Pons (tissue), 1 donor: ENCODE measurements around the gene ARHGAP33.

ENCODE experiments used
- DNase-seq: peaks from one replicate; pipeline ENCODE4 v3.0.0-alpha.2; 2016; ENCODE audit warnings: low spot score

ARHGAP33 gene

DNA sequence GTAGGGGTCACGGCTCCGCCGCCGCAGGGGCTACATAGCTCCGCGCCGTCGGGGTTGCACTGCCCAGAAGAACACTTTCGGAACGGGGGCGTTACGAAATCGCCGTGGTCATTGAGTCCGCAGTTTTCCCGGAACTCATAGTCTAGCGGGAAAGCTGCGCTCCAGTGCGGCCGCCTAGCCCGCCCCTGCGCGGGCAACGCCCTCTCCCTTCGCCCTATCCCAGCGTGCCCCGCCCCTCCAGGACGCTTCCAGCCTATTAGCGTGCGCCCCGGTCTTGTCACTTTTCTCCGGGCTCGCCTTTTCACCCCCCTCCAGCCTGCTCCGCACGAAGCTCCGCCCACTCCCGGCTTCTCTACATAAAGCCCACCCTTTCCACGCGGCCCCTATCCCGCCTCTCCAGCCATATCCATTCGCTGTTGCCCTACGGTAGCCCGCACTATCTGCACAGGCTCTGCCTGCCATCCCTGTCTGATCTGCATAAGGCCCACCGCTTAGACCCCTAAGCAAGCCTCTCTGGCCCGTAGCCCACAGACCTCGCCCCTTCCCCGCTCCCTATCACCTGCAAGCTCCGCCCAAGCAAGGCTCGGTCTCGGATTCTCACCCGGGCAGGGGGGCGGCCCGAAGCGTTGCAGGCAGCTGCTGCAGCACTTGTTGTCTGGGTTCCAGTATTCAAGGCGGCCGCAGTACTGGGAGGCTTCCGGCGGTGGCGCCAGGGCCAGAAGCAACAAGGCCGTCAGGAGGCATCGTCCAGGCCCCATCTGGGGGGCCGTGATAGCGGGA is 34.8 kb upstream of the ARHGAP33 start:
- peak; percentile 98 for DNase-seq

DNA sequence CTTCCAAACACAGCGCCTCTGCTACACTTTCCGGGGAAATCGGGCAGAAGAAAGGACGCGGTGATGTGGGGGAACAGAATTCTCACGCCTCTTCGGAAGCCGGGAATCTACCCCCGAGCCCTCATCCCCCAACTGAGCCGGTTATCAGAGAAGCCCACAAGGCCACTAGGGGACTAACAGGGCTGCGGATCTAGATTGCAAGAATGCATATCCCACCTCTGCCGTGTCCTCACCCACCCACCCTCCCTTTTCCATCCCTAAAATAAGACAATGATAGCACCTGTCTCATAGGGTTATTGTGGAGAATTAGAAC is 34.2 kb upstream of the ARHGAP33 start:
- DNase-seq: no peak

DNA sequence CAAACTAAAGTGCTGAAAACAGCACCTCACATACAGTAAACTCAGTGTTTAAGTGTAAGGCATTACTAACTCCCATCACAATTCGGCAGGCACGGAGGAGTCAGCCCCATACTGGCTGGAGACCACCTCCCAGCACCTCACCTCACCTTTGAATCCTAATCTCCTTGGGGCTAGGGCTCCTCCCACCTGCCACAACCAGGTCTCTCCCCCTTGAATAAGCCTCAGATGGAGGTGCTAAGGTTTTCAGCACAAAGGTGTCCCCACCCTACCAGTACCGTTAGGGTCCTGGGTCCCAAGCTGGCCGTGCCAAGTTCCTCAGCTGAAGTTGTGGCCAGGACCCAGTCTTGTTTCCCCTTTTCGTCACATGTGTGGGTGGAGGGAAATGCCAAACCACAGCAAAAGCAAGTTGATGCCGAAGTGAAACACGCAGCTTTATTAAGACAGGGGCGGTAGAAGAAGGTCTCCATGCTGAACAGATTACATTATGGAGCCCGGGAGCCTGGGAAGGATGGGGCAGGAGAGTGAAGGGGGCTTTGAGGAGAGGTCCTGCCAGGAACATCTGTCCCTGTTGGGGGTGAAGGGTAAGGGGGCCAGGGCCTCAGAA is 33.1 kb upstream of the ARHGAP33 start, which contains the start of gene IGFLR1:
TSS of gene IGFLR1 (minus strand) at position 332 of the 604 bp plus-strand sequence. CDS start 1,272 bp downstream, outside the sequence.
- DNase-seq: peak; percentile 74

DNA sequence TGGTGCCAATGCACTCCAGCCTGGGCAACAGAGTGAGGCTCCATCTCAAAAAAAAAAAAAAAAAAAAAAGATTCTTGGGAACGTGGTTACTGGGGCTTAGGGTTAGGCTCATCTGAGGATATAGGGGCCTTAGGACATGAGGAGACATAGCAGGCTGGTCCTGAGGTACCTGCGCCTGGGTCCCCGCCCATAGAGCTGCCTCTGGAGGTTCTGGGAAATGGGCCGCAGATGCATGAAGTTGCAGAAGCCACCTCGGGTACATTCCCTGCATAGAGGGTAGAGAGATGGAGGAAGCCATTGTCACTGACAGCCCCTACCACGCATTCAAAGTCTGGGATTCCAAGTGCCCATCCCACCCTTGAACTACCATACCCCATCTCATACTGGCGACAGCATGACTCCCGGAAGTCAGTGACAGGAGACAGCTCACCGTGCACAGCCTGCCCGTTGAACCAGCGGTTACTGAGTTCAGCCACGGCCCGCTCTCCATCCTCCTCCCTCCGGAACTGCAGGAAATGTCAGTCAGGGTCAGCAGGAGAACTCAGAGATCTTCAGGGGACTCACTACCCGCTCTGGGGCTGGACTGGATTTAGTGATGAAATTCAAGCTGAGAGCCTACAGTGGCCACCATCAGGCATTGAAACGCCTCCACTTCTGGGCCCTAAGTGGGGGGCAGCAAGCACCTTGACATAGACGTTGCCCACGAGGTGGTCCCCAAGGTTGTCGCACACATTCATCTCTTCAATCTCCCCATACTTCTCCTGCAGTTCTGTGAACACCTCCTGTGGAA is 31.5 kb upstream of the ARHGAP33 start:
- no peak for DNase-seq

DNA sequence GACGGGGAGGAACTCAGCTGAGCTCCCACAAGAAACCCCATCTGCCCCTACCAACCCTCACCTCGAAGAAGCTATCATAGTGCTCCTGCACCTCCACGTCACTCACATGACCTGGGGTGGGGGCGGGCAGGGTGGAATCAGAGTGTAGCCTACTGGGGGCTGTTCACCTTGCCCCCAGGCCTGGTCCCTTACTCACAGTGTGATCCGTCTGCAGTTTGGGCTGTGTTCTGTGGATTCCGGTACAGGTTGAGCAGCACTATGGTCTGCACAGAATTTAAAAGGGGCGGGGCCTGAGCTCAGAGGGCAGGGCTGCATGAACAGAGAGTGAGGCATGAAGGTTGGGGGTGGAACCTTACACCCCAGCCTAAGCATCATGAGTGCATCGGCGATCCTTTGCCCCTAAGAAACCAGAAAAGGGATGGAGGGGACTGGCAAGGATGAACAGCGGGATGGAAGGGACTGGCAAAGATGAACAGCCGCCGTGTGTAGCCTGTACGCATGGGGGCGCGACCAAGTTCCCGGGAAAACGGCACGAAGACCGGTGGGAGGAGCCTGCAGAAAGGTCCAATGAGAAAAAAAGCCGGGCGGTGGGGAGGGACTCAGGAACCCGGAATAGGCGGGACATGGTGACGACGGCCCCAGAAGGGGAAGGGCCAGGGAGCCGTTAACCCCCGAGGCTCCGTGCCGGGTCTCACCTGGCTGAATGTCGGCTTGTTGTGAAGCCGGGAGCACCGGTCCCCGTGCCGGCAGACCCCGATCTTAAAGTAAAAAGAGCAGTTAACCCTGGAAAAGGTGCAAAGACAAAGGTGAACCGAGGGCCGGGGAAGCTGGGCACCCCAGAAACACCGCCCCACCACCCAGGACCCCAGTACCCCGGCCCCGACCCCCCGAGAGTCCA is 30.7 kb upstream of the ARHGAP33 start:
- DNase-seq: peak; percentile 97

DNA sequence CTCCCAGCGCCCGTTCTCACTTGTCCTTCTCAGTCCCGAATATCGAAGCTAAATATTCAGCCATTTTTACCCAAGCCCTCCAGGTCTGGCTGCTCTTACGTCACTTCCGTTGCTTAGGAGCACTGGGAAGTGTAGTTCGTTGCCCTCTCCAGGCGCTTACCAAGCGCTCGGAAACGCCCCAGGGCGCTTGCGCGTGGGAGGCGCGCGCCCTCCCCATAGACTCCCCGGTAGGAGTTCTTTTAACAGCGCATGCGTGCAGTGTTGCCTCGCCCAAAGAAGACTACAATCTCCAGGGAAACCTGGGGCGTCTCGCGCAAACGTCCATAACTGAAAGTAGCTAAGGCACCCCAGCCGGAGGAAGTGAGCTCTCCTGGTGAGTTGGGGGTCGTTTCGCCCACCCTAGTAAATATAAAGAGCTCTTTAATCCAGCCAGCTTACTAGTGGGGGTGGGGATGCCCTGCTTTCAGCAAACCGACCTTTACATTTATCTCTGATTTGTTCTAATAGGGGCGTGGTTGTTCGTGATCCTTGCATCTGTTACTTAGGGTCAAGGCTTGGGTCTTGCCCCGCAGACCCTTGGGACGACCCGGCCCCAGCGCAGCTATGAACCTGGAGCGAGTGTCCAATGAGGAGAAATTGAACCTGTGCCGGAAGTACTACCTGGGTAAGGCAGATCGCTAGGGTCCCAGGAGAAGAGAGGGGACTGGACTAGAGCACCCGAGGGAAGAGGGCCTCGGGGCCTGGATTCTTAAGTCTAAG is 29.9 kb upstream of the ARHGAP33 start, which contains the start of the genes PSENEN and U2AF1L4:
TSS of gene PSENEN (plus strand) at position 324 of the 759 bp plus-strand sequence. CDS start at position 604, 280 bp downstream.
TSS of gene U2AF1L4 (minus strand) at position 91 of the 759 bp plus-strand sequence. CDS start at position 64, 27 bp downstream.
- peak; percentile 100 for DNase-seq

DNA sequence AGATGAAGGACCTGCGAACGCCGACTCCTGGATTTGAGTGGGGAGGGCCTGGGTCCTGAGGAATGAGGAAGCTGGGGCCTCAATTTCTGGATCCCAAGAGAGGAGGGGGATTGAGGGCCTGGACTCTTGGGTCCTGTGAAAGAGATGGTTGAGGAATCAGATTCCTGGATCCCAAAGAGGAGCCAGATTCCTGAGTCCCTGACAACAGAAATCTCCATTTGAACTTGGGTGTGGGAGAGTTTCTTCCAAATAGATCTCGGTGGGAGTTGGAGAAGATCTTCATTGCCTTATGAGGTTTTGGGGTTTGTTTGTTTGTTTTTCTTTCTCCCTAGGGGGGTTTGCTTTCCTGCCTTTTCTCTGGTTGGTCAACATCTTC is 29.3 kb upstream of the ARHGAP33 start:
- DNase-seq: no peak

DNA sequence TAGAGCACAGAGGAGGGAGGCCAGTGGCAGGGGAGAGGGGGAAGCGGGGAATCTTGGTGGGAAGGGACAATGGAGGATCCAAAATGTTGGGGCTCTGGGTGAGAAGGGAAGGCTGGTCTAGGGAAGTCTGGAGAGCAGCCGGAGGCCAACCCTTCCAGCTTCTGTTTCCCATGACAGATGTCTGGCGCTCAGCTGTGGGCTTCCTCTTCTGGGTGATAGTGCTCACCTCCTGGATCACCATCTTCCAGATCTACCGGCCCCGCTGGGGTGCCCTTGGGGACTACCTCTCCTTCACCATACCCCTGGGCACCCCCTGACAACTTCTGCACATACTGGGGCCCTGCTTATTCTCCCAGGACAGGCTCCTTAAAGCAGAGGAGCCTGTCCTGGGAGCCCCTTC is 28.8 kb upstream of the ARHGAP33 start:
- DNase-seq: no peak

DNA sequence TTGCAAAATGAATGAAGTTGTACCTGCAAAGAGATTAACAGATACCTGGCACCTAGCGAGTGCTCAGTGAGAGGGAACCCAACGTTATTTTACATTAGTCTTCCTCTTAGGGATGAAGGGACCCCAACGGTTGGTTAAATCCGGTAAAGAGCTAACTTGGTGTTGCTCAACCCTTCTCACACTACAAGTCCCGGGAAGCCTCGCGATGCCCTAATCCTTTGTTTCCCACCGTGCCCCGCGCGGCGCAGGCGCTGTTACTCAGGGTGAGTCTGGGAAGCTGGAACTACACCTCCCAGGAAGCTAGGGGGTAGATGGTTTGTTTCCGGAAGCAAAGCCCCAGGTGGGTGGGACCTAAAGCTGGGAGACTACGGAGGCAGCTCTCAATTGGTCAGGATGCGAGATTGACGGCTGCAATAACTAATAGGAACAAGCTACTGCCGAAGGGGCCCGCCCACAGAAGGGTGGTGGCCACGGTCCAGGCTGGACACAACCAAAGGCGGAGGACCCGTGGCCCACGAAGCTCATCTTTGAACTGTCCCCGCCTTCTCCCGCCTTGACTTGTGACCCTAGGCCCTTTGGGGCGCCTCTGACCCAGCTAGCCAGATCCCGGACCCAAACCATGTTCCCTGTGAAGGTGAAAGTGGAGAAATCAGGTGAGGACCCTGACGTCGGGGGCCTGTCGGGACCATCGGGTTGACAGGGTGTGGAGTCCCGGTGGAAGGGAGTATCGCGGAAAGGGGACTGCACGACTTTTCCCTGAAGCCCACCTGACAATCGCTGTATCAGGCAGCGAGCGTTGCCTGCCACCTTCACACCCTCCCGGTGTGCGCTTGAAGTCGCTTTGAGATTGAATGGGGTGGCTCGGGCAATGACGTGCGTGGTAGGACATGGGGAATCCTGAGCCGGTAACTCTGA is 27.0 kb upstream of the ARHGAP33 start, which contains the start of gene LIN37:
TSS of gene LIN37 (plus strand) at position 471 of the 915 bp plus-strand sequence. CDS start at position 620, 149 bp downstream.
- DNase-seq: peak; percentile 100

DNA sequence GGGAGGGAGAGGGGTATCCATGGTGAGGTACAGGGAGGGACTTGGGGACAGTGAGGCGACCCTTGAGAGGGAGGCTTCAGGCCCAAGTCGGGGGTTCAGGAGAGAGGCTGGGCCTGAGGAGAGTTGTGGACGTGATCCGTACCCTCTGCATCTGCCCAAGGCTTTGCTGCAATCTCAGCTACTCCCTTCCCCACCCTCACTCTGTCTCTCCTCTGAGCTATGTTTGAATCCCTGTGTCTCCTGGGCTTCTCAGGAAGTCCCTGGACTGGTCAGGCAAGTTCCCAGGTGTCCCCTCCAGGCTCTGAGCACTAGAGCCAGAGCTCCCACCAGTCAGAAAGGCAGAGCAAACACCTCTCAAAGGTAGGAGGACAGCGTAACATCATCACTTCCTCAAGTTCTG is 25.2 kb upstream of the ARHGAP33 start:
- DNase-seq: no peak

DNA sequence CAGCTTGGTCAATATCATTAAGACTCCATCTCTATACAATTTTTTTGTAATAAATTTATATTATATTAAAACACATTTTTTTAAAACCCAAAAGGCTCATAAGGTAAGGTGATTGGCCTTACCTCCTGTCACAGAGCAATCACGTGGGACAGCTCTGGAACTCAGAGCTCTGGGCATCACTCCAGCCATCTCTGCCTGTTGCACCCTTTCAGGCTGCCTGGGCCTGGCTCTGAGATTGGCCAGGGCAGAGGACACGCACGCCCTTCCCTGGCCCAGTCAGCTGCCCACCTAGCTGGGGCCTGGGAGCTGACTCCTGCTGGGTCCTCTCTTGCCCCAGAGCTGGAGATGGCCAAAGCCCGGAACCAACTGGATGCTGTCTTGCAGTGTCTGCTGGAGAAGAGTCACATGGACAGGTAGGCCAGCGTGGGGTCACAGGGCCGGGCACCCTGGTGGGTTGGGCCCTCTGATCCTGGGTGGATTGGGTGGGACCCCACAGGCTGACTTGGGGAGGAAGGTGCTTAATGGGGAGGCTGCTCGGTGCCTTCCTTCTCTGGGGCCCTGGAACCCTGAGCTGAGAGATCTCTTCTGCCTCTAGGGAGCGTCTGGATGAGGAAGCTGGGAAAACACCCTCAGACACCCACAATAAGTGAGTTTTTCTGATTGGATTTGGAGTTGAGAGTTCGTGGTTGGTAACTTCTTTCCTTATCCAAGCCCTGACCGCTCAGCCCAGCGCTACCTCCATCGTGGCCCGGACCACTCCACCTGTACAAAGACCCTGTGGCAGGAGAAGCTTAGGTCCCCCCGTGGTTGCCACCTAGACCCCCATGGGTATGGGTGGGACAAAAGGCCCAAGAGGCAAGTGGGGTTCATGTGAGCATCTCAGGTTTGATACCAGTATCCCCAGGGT is 23.3 kb upstream of the ARHGAP33 start:
- DNase-seq: no peak

DNA sequence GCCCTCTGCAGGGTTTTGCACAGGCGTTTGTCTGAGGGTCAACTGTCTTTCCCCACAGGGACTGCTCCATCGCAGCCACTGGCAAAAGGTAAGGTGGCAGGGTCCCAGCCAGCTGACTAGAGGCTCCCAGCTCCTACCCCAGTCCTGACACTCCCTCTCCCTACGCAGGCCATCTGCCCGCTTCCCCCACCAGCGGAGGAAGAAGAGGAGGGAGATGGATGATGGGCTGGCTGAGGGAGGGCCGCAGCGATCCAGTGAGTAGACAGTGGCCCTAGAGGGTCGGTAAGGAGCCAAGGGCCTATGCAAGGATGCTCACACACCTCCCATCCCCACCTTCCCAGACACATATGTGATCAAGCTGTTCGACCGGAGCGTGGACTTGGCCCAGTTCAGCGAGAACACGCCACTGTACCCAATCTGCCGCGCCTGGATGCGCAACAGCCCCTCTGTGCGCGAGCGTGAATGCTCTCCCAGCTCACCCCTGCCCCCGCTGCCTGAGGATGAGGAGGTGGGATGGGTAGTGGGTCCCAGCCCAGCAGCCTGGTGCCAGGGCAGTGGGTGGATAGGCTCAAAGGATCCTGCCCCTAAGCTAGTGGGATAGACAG is 22.5 kb upstream of the ARHGAP33 start:
- no peak for DNase-seq

DNA sequence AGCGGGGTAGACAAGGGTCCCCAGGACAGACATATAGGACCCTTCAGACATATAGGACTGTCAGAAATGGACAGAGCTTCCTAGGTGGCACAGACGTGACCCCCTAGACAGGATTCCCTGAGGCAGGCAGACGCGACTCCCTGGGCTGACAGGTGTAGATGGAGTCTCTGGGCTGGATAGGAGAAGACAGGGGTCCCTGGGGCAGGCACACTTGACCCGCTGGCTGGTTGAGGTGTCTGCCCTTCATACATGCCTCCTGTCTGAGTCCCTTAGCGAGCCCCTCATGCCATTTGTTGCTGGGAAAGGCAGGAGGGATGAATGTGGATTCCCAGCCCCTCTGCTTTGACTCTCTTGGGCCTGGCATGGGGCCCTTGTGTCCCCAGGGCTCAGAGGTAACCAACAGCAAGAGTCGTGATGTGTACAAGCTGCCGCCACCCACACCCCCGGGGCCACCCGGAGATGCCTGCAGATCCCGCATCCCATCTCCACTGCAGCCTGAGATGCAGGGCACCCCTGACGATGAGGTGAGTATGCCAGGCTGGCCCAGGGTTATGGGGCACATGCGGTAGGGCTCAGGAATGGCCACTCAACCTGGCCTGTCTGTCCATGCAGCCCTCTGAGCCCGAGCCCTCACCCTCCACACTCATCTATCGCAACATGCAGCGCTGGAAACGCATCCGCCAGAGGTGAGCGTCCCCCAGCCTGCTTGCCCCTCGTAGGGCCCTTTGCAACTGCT is 21.6 kb upstream of the ARHGAP33 start:
- no peak for DNase-seq

DNA sequence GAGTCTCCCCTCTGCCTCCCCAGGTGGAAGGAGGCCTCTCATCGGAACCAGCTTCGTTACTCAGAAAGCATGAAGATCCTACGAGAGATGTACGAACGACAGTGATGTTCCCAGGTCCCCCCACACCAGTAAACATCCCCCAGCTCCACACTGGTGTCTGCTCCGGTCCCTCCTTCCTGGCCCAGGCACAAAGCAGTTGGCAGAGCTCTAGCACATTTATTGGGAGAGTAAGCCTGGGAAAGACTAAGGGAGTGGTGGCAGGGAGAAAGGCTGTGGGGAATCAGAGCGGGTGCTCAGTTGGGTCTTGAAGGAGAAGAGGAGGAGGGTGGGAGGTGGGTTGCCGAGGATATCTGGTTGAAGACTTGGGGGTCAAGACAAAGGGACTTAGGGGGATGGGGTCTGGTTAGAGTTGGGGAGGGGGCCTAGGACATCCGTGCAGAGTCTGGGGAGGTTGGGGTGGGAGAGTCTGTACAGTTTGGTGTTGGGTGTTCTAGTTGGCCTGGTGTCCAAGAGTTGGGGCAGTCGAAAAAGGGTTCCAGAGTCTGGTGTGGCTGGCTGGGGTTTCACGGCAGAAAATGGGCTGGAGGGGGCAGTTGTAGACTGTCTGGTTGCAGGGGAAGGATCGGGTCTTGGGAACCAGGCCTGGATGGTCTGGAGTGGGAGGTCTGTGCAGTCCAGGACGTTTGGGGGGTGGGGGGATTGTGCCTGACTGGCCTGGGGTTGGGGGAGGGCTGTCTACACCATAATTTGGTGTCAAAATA is 20.8 kb upstream of the ARHGAP33 start:
- no peak for DNase-seq

DNA sequence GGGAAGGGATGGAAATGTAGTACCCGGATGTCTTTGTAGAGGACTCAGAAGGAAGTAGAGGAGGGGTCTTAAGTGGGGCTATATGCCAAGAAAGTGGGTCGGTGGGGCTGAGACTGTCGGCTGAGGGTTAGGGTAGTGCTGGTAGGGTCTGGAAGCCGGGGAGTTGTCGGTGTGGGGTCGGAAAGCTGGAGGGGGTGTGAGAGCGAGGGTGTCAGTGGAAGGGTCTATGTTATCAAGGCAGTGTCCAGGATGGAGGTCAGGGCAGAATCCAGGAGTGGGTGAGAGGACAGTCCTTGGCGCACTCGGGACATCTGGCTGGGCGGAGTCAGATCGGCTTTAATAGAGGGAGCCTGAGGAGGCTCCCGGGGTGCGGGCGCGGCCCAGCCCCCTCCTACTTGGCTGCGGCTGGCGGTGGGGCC is 20.2 kb upstream of the ARHGAP33 start:
- DNase-seq: no peak

DNA sequence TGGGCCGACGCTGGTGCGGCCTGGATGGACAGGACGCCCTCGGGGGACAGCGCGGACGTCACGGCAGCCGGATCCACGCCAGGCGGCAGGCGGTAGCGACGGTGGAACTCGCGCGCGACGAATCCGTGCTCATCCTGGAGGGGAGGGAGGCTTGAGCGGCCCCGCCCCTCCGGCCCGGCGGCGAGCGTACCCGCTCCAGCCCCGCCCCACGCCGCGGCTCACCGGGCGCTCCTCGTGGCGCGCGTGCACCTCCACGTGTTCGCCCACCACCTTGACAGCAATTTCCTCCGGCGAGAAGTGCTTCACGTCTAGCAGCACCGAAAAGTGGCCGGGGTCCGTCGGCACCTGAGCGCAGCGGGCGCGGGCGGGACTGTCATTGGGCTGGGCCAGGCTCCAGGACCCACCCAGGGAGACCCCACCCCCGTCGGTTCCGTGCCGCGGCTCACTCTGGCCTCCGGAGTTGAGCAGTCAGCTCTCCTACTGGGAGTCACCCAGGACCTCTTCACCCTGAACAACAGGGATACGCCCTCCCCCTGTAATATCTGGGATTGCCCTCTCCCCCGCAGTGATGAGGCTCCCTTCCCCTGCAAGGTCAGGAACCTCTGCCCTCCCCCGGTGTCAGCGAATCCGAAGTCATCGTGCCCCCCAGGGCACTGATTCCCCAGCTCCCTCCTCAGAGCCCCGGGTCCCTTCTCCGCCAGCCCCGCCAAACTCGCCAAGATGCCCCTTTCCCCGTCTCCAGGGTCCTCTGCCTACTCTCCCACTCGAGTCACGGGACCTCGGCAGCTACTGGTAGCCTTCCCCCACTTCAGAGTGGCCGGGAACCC is 19.6 kb upstream of the ARHGAP33 start:
- no peak for DNase-seq
